ENCODE results near the gene TBC1D10A. TPM values are rescaled to one million over a fixed set of nuclear protein-coding genes. Genes with fewer than 3 reads are reported as not detected.

Gene TBC1D10A
- total RNA-seq, 1 experiment from 2014 or later: 11.1 TPM

- POLR2A ChIA-PET: no interaction called here
- ATAC-seq: no peak
- Mint-ChIP-seq H3K9me3 (no peaks in the 10 kb centered on the region), H3K4me1 (no peaks in the 10 kb centered on the region), H3K4me3 (no peak overlapping the region), H3K36me3 (no peaks in the 10 kb centered on the region; the same call in 1 of the 2 replicates), H3K27ac (peak overlapping the region; percentile 58; the same call in 1 of the 2 replicates), H3K27me3 (ENCODE audit: low read depth) (no peaks in the 10 kb centered on the region)
- DNase-seq (ENCODE audit: low spot score): no peak
- TF ChIP-seq NR2C2 (CRISPR knock-in tag; IDR thresholded peaks at IDR 0.05) (no peak), TEAD1 (CRISPR knock-in tag; IDR thresholded peaks at IDR 0.05) (no peak)
- CTCF ChIA-PET: interaction anchor here (0.5 to 7.9 kb wide), 7 partner anchors 13 to 932 kb away, joined by 3 to 57 read pairs (median 4); partner anchors contain the start of genes CASTOR1 and RNF215
Measured at GRCh38 chr22:30301995-30302809, 24.5 kb downstream of the TBC1D10A start.

GRCh38 chr22:30299322-30299721 lies 27.4 kb downstream of the TBC1D10A start:
- Mint-ChIP-seq H3K36me3 (no peaks in the 10 kb centered on the region; the same call in 1 of the 2 replicates), H3K27me3 (ENCODE audit: low read depth) (no peaks in the 10 kb centered on the region), H3K9me3 (no peaks in the 10 kb centered on the region), H3K4me3 (no peak overlapping the region), H3K4me1 (no peaks in the 10 kb centered on the region), H3K27ac (no peak overlapping the region)
- no peak for DNase-seq (ENCODE audit: low spot score)
- ChIA-PET POLR2A (interaction anchor here (0.8 kb wide), 1 partner anchor 9 kb away, joined by 4 read pairs; the partner anchor contains the start of gene CASTOR1), CTCF (interaction anchor here (1.3 to 7.9 kb wide), 2 partner anchors 10 to 58 kb away, joined by 3 to 57 read pairs; partner anchors contain the start of genes CASTOR1, CCDC157 and SF3A1)
- TF ChIP-seq AFF4 (CRISPR knock-in tag; IDR thresholded peaks at IDR 0.05; ENCODE audit: borderline replicate concordance) (no peak), E2F4 (CRISPR knock-in tag; IDR thresholded peaks at IDR 0.05; ENCODE audit: borderline replicate concordance, low read depth) (no peak), ZNF232 (CRISPR knock-in tag; IDR thresholded peaks at IDR 0.05) (no peak), IRF2 (CRISPR knock-in tag; IDR thresholded peaks at IDR 0.05; ENCODE audit: borderline replicate concordance, low read depth) (no peak), TP53 (CRISPR knock-in tag; IDR thresholded peaks at IDR 0.05) (no peak), PRRX2 (CRISPR knock-in tag; IDR thresholded peaks at IDR 0.05) (no peak), ZNF281 (CRISPR knock-in tag; IDR thresholded peaks at IDR 0.05) (no peak), ZNF121 (CRISPR knock-in tag; IDR thresholded peaks at IDR 0.05) (no peak), NFYB (CRISPR knock-in tag; conservative IDR thresholded peaks at IDR 0.05; ENCODE audit: low read depth) (no peak), FOXP1 (CRISPR knock-in tag; IDR thresholded peaks at IDR 0.05; ENCODE audit: borderline replicate concordance) (no peak), FOXJ3 (CRISPR knock-in tag; IDR thresholded peaks at IDR 0.05; ENCODE audit: borderline replicate concordance) (no peak)
- ATAC-seq: no peak
